GM21737 (cell line): ENCODE results near the gene COL4A2.
A peak's percentile ranks its signal among the peaks of the same experiment; 100 is the strongest.

Experiments
- ATAC-seq: cut with Tn5 transposase; IDR thresholded peaks from one replicate; pipeline ENCODE4 v1.9.1; 2021; ENCODE audit warnings: mild to moderate bottlenecking, moderate library complexity; ENCODE audit not compliant: unreplicated experiment

Gene COL4A2

DNA sequence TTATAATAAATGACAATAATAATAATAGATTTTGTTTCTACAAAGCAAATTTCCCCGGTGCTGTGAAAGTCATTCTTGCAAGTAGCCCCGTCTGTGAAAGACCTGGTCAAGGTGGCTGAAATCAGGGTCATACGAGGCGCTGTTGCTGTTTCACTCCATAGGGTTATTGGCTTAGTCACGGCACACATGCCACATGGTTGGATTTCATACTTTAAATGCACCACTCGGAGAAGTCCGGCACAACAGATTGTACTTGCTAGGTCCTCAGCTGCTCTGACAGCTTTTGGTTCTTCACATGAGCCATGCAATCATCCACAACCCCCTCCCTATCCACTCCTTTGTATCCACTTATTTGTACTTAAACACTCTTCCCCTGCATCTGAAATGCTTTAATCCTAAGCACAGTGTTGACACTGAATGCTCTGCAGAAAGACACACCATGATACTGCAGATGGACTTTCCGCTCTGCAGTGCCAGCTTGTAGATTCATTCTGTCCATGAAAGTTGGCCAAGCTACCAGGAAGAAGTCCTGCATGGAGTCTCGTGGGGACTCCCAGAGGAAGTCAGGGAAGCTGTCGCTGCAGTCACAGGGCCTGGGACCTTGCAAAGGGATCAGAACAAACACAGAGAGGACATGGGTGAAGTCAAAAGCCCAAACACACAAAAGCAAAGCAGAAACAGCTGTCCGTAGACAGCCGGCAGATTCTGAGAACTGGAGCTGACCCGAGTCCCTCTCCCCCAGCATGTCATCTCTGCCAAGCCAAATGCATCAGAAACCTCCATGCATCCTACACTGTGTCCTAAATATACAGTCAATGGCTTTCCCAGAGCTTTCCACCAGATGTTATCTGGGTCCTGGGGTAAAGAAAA lies 124.6 kb downstream of the COL4A2 start:
- ATAC-seq = no peak

GRCh38 chr13:110432522-110432921 lies 125.4 kb downstream of the COL4A2 start:
- ATAC-seq = no peak

DNA sequence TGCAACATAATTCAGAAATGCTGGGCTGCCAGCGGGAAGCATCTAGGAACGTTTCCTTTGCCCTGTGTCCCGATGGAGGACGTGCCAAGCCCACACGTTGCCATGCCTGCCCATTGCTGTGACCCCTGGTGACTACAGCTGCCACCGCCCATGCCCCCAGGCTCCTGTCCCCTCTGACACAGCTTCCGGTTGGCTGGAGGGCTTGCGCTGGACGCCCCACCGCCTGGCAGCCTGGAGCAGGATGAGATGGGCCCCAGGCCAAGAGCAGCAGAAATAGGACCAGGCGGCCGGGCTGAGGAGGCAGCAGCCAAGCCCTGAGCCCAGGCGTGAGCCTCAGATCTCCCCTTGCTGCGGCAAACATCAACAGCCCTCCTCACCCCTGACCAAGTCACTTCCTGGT lies 125.9 kb downstream of the COL4A2 start:
- no peak for ATAC-seq

DNA sequence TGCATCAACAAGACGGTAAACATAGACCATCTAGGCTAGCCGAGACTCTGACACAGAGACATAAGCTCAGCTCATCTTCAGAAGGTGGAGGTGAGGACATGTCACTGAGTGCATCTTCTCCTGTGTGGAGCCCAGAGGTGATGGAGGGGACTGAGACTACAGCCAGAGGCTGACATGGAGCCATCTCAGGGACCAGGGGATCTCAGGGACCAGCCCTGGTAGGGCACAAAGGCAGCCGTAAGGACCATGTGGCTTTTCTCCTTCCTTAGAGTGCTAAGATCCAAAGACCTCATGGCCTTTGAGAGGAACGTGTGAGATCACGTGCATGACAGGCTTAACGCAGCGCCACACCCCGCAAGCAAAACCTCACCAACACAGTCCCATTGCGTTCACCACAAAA lies 127.5 kb downstream of the COL4A2 start:
- ATAC-seq = no peak

DNA sequence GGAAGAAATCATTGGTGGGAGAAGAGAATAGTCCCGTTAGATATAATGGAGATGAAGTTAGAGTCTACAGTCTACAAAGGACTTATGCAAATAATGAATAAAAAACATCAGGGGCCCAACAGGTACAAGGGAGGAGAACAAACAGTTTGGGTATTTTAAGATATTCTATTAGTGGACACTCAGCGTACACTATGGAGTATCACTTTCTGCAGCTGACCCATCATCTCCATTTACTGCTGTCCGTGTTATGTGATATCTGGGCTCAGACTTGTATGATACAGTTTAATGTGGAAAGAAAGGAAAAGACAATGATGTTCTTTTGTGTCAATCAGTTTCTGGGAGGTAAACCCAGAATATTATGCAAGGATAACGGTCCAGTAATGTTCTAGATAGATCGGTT lies 128.2 kb downstream of the COL4A2 start:
- ATAC-seq = no peak

DNA sequence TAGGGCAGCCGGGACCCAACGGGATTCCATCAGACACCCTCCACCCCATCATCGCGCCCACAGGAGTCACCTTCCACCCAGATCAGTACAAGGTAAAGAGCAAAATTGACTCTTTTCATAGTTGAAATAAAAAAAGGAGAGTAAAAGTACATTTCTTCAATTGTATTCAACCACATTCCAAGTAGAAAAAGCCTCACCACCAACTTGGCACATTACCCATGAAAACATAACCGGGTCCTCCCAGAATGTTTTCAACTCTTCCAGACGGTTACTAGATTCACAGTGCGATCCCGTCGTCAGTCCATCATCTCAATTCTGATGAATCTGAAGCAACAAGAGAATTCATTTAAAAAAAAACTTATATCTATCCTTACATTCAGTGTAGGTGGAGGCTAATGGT lies 129.2 kb downstream of the COL4A2 start:
- no peak for ATAC-seq

DNA sequence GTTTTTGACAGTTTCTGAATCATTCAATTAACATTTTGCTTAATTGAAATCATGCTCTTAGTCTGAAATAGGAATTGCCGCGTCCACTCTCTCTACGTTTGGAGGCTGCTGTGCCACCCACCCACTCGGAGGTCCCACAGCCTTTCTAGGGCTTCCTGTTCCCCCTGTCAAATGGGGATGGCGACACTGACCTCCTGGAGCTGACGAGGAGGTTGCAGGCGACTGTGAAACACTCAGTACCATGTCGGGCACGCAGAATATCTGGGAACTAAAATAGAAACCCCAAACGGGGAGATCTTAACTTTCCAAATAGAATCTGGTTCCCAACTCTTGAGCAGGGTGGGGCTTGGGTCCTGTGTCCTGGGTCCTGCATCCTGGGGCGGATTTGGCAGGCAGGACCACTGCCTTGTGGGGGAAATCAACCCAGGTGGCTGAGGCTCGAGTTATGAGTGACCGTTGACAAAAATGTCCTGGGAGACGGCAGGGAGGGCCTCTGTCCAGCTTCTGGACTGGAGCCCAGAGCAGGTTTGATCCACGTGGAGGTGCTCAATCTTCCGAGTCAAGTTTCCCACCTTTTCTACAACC lies 129.8 kb downstream of the COL4A2 start:
- ATAC-seq = no peak

- ATAC-seq = no peak
Measured at GRCh38 chr13:110438211-110438610, 131.1 kb downstream of the COL4A2 start.

- no peak for ATAC-seq
Measured at GRCh38 chr13:110438776-110439175, 131.7 kb downstream of the COL4A2 start.

- no peak for ATAC-seq
Measured at GRCh38 chr13:110440946-110441731, 134.1 kb downstream of the COL4A2 start.

DNA sequence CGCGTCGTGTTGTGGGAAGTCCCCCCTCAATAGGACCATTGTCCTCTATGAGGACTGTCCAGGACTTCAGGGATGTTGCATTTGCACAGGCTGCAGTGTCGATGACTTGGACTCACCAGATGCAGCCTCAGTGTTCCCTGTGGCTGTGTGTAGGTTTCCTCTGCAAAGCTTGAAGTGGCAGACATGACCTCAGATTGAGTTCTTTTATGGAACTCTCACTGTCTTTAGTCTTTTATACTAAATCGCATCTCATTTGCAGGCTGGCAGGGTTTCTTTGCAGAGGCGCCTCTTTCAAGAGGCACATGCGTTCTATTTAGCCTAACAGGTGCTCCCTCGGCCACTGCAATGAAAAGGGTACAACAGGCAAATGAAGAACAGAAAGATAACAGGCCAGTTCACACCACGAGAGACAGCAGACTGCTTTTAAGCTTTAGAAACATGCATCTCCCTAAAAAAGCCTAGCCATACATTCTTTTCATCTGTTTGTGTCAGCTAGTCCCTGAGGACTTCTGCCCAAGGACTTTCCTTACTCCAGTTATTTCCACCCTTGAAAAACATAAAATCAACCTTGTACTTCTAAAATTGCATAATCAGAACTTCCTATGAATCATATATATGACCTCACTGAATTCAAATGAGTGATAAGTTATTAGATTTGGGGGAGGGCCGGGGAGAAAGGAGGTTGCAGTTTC lies 136.0 kb downstream of the COL4A2 start:
- no peak for ATAC-seq

GRCh38 chr13:110443622-110444225 lies 136.6 kb downstream of the COL4A2 start:
- ATAC-seq = peak; percentile 28

GRCh38 chr13:110444226-110444653 lies 137.2 kb downstream of the COL4A2 start:
- ATAC-seq = peak; percentile 40

GRCh38 chr13:110445183-110445582 lies 138.1 kb downstream of the COL4A2 start:
- peak; percentile 44 for ATAC-seq

DNA sequence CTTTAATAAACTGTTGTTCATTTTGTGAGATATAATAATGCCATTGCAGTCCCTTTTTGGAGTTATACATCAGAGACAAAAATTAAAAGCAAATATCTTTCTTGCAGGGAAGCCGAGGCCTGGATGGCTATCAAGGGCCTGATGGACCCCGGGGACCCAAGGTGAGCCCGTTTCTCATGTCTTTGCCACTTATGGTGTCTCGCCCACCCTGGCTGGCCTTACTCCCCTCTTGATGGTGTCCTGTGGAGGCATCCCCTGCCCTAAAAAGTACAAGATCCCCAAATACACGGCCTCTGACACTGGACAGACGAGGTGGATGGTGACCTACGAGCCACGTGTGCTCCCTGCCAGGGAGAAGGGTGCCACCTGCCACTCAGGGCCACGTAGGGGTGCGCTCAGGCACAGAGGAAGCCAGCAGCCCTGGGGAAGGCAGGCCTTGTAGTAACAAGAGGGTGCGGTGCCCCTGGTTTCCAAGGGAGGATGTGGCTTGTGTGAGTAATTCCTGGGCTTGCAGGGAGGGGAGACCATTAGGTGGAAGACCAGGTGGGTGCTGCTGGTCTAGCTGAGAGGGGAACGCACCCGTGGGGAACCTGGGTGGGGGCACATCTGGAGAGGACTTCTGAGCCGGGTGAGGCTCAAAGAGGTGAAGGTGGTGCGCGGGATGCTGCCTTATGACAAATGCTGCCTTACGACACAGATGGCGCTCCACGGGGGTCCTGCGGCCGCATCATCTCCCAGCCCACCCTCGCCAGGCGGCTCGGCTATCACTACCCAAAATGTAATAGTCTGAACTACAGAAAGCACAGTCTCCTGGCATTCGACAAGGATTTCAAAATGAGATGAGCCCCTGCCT lies 138.9 kb downstream of the COL4A2 start:
- no peak for ATAC-seq

DNA sequence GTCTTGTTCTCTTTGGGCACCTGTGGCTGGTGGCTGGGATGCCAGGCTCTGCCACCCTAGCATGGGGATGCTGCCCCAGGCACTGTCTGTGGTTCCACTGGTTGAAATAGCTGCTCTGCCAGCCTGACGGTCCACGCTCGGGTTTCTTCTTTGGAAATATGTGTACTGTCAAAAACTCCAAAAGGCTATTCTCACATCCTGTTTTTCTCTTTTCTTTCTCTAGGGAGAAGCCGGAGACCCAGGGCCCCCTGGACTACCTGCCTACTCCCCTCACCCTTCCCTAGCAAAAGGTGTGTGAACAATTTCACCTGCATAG lies 139.4 kb downstream of the COL4A2 start:
- no peak for ATAC-seq

GRCh38 chr13:110447058-110447511 lies 140.0 kb downstream of the COL4A2 start:
- ATAC-seq = no peak

DNA sequence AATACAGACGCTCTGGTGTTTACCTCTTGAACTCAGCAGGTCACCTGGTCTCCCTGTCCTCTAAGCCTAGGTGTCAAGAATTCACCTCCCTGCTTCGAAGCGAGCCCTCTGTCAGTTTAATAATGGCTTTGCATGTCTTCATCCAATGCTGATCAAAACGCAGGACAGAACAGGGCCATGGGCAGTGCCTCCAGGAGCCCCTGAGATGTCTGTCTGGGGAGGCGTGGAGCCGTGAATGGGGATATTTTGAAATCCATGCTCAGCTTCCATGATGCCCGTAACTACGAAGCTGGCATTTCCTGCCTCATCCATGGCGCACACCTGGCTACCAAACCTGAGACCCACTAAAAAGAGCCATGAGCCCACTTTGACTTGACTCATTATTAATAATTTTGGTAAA lies 140.7 kb downstream of the COL4A2 start:
- no peak for ATAC-seq

GRCh38 chr13:110448230-110448629 lies 141.1 kb downstream of the COL4A2 start:
- ATAC-seq = no peak

DNA sequence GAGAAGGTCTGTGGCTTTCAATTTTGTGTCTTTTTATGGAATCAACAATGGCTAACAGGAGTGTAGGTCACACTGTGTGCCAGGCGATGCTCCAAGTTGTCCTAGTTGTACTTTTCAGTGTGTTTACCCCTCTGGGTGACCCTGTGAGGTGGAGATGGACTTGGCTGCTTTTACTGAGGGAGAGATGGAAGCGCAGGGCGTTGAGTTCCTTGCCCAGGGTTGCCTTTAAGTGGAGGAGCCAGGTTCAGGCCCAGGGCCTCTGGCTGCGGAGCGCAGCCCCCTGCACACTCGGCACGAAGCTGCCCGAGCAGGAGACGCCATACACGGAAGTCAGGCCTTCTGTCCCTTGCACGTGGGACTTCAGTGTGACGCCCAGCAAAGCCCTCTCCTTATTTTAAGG lies 141.6 kb downstream of the COL4A2 start:
- no peak for ATAC-seq
